ENCODE results near the gene CAMTA1.

GRCh38 chr1:6948416-6948815, 163.2 kb downstream of the CAMTA1 start:
- no peak for TF ChIP-seq TCF7L2 (IDR thresholded peaks at IDR 0.05; ENCODE audit: low read depth, low read length)
- TF ChIP-seq CTCF (IDR thresholded peaks at IDR 0.05), result no peak
- no peak for TF ChIP-seq POLR2AphosphoS5 (IDR thresholded peaks at IDR 0.05; ENCODE audit: low read depth, low read length)
- TF ChIP-seq SIN3A (IDR thresholded peaks at IDR 0.05; ENCODE audit: borderline replicate concordance, insufficient read depth, low read depth, low read length), result no peak
- no peak for TF ChIP-seq REST (IDR thresholded peaks at IDR 0.05; ENCODE audit: insufficient read depth in 1 of 2, low read depth in 2 of 2, low read length in 1 of 2)
